ENCODE results near the gene TRAIP.

The TRAIP gene

GRCh38 chr3:49867871-49868321 lies 11.5 kb upstream of the TRAIP start:
- Histone ChIP-seq H3K4me3 (ENCODE audit: low read depth, low read length) (no peak overlapping the region), H3K36me3 (ENCODE audit: control insufficient read depth in 2 of 2, insufficient read depth in 1 of 2, low read length in 2 of 2) (no peaks in the 10 kb centered on the region), H3K4me1 (ENCODE audit: control insufficient read depth, insufficient read depth, low read length) (no peaks in the 10 kb centered on the region), H3K27ac (ENCODE audit: extremely low read depth, low read depth, low read length) (no peak overlapping the region), H3K9me3 (ENCODE audit: control insufficient read depth, insufficient read depth, low read depth, low read length) (no peaks in the 10 kb centered on the region)
- ChIA-PET CTCF (no interaction called here), POLR2A (interaction anchor here (1.0 to 1.6 kb wide), 3 partner anchors 9 to 64 kb away, joined by 3 to 5 read pairs (median 3); partner anchors contain the start of gene TRAIP)
- no peak for TF ChIP-seq EGR2 (tag by site-specific recombination; IDR thresholded peaks at IDR 0.05; ENCODE audit: low read depth)
- TF ChIP-seq ZNF404 (tag by site-specific recombination; IDR thresholded peaks at IDR 0.05) = no peak
- TF ChIP-seq FEZF1 (tag by site-specific recombination; IDR thresholded peaks at IDR 0.05) = no peak
- no peak for TF ChIP-seq ZBTB11 (tag by site-specific recombination; conservative IDR thresholded peaks at IDR 0.05; ENCODE audit: low read depth)
- no peak for TF ChIP-seq ZNF202 (tag by site-specific recombination; IDR thresholded peaks at IDR 0.05; ENCODE audit: borderline replicate concordance)
- no peak for TF ChIP-seq ZBTB10 (tag by site-specific recombination; IDR thresholded peaks at IDR 0.05)
- TF ChIP-seq KLF17 (tag by site-specific recombination; IDR thresholded peaks at IDR 0.05) = no peak
- peak; percentile 98 for TF ChIP-seq REST (tag by site-specific recombination; IDR thresholded peaks at IDR 0.05)
- no peak for TF ChIP-seq ZNF580 (tag by site-specific recombination; IDR thresholded peaks at IDR 0.05)
- TF ChIP-seq ZNF174 (tag by site-specific recombination; IDR thresholded peaks at IDR 0.05) = no peak
- peak; percentile 94 for TF ChIP-seq ZNF133 (tag by site-specific recombination; IDR thresholded peaks at IDR 0.05)
- no peak for TF ChIP-seq PATZ1 (tag by site-specific recombination; IDR thresholded peaks at IDR 0.05)
- TF ChIP-seq ZBTB21 (tag by site-specific recombination; IDR thresholded peaks at IDR 0.05) = no peak
- TF ChIP-seq ZNF114 (tag by site-specific recombination; IDR thresholded peaks at IDR 0.05) = no peak
- TF ChIP-seq ZFP37 (tag by site-specific recombination; IDR thresholded peaks at IDR 0.05) = no peak
